HUES6 (cell line): ENCODE measurements around the gene SUPT5H.
A peak's percentile ranks its signal among the peaks of the same experiment; 100 is the strongest.

Source experiments
- H3K27ac ChIP-seq: 2 replicates; pipeline ENCODE4 v1.7.0; 2013; ENCODE audit warnings: low read depth, mild to moderate bottlenecking, low read length, inconsistent platforms
- H3K27me3 ChIP-seq: 2 replicates; pipeline ENCODE4 v1.6.1; 2013; ENCODE audit warnings: low read length; ENCODE audit not compliant: control insufficient read depth, insufficient read depth
- H3K36me3 ChIP-seq: 2 replicates; pipeline ENCODE4 v1.6.1; 2013; ENCODE audit warnings: low read length; ENCODE audit not compliant: control insufficient read depth, insufficient read depth
- H3K4me1 ChIP-seq: 2 replicates; pipeline ENCODE4 v1.6.1; 2013; ENCODE audit warnings: low read length; ENCODE audit not compliant: control insufficient read depth, insufficient read depth
- H3K4me3 ChIP-seq: 2 replicates; pipeline ENCODE4 v1.5.1; 2013; ENCODE audit warnings: low read depth, low read length
- H3K9ac ChIP-seq: one replicate; pipeline ENCODE4 v1.6.1; 2013; ENCODE audit warnings: mild to moderate bottlenecking, low read length
- H3K9me3 ChIP-seq: 2 replicates; pipeline ENCODE4 v1.6.1; 2013; ENCODE audit warnings: low read depth, low read length; ENCODE audit not compliant: control insufficient read depth, insufficient read depth

SUPT5H gene

GRCh38 chr19:39515551-39516191, 70.3 kb downstream of the SUPT5H start:
- H3K36me3 ChIP-seq: 0 out of 2 replicates have a peak, but pooled peaks cover under 1% of the 10 kb centered on the region
- H3K4me1 ChIP-seq: peaks cover 9% of the 10 kb centered on the region
- H3K4me3 ChIP-seq: peak overlapping the region; percentile 75
- no peaks in the 10 kb centered on the region for H3K9me3 ChIP-seq
- H3K9ac ChIP-seq: peak overlapping the region; percentile 51
- no peak overlapping the region; the same call in 1 of the 2 replicates for H3K27ac ChIP-seq
- H3K27me3 ChIP-seq: peaks cover 28% of the 10 kb centered on the region

- H3K4me3 ChIP-seq: peak overlapping the region; percentile 75
- peaks cover 9% of the 10 kb centered on the region for H3K4me1 ChIP-seq
- no peak overlapping the region for H3K27ac ChIP-seq
- peaks cover 6% of the 10 kb centered on the region; the same call in 1 of the 2 replicates for H3K36me3 ChIP-seq
- peaks cover 28% of the 10 kb centered on the region for H3K27me3 ChIP-seq
- H3K9me3 ChIP-seq: no peaks in the 10 kb centered on the region
- H3K9ac ChIP-seq: peak overlapping the region; percentile 51
Measured at GRCh38 chr19:39516270-39516669, 70.9 kb downstream of the SUPT5H start.

GRCh38 chr19:39517432-39517831, 72.0 kb downstream of the SUPT5H start:
- no peak overlapping the region for H3K4me3 ChIP-seq
- H3K36me3 ChIP-seq: peaks cover 13% of the 10 kb centered on the region
- peaks cover 28% of the 10 kb centered on the region for H3K27me3 ChIP-seq
- no peak overlapping the region for H3K9ac ChIP-seq
- peaks cover 9% of the 10 kb centered on the region for H3K4me1 ChIP-seq
- H3K27ac ChIP-seq: no peak overlapping the region
- no peaks in the 10 kb centered on the region for H3K9me3 ChIP-seq

- peak overlapping the region; percentile 2 for H3K9ac ChIP-seq
- H3K27ac ChIP-seq: no peak overlapping the region; the same call in 1 of the 2 replicates
- H3K27me3 ChIP-seq: peaks cover 28% of the 10 kb centered on the region
- no peaks in the 10 kb centered on the region for H3K9me3 ChIP-seq
- peaks cover 9% of the 10 kb centered on the region for H3K4me1 ChIP-seq
- peaks cover 13% of the 10 kb centered on the region for H3K36me3 ChIP-seq
- H3K4me3 ChIP-seq: peak overlapping the region; percentile 61
Measured at GRCh38 chr19:39518458-39518857, 73.1 kb downstream of the SUPT5H start.

- Histone ChIP-seq H3K27ac (no peak overlapping the region; the same call in 1 of the 2 replicates), H3K36me3 (peaks cover 13% of the 10 kb centered on the region), H3K4me3 (peak overlapping the region; percentile 61), H3K9ac (peak overlapping the region; percentile 2), H3K9me3 (no peaks in the 10 kb centered on the region), H3K27me3 (peaks cover 23% of the 10 kb centered on the region), H3K4me1 (peaks cover 9% of the 10 kb centered on the region)
Measured at GRCh38 chr19:39518975-39519374, 73.6 kb downstream of the SUPT5H start.

- H3K9ac ChIP-seq: no peak overlapping the region
- no peak overlapping the region for H3K4me3 ChIP-seq
- H3K36me3 ChIP-seq: peaks cover 13% of the 10 kb centered on the region
- peaks cover 6% of the 10 kb centered on the region; the same call in 1 of the 2 replicates for H3K27me3 ChIP-seq
- no peaks in the 10 kb centered on the region for H3K9me3 ChIP-seq
- no peak overlapping the region for H3K27ac ChIP-seq
- H3K4me1 ChIP-seq: peaks cover 9% of the 10 kb centered on the region
Measured at GRCh38 chr19:39520541-39521484, 75.4 kb downstream of the SUPT5H start.

GRCh38 chr19:39524495-39524894, 79.1 kb downstream of the SUPT5H start:
- Histone ChIP-seq H3K27me3 (no peaks in the 10 kb centered on the region), H3K9me3 (no peaks in the 10 kb centered on the region), H3K4me3 (no peak overlapping the region), H3K27ac (no peak overlapping the region), H3K4me1 (no peaks in the 10 kb centered on the region), H3K9ac (no peak overlapping the region), H3K36me3 (peaks cover 13% of the 10 kb centered on the region)

- Histone ChIP-seq H3K36me3 (peaks cover 13% of the 10 kb centered on the region), H3K27ac (no peak overlapping the region), H3K4me1 (no peaks in the 10 kb centered on the region), H3K4me3 (no peak overlapping the region), H3K9ac (no peak overlapping the region), H3K9me3 (no peaks in the 10 kb centered on the region), H3K27me3 (no peaks in the 10 kb centered on the region)
Measured at GRCh38 chr19:39525205-39525604, 79.8 kb downstream of the SUPT5H start.
